Activated CD4-positive, alpha-beta memory T cell treated with anti-CD3 and anti-CD28 coated beads for 36 hours (primary cell): ENCODE results near the gene TNFAIP8L3. TPM values are rescaled to one million over a fixed set of nuclear protein-coding genes. Genes with fewer than 3 reads are reported as not detected.
A peak's percentile ranks its signal among the peaks of the same experiment; 100 is the strongest.

Experiments used
- CTCF ChIA-PET: fragments of 350-600 bp; sonication (Branson Sonifier 250); formaldehyde crosslinking; loops from one replicate; lab custom pipeline; 2021; ENCODE audit warnings: antibody characterized with exemption, inconsistent platforms; lab: Charles Lee
- POLR2A ChIA-PET: fragments of 350-600 bp; sonication (Branson Sonifier 250); formaldehyde crosslinking; loops from one replicate; lab custom pipeline; 2021; ENCODE audit warnings: antibody characterized with exemption; lab: Charles Lee
- DNase-seq: peaks from one replicate; pipeline ENCODE4 v3.0.0-alpha.2; 2020
- H3K27ac Mint-ChIP-seq: one replicate; pipeline ENCODE4 v1.8.0; 2021; ENCODE audit warnings: mixed read lengths
- H3K27me3 Mint-ChIP-seq: one replicate; pipeline ENCODE4 v1.8.0; 2021; ENCODE audit warnings: mixed read lengths
- H3K36me3 Mint-ChIP-seq: one replicate; pipeline ENCODE4 v1.8.0; 2021; ENCODE audit warnings: mixed read lengths
- H3K4me1 Mint-ChIP-seq: one replicate; pipeline ENCODE4 v1.8.0; 2021; ENCODE audit warnings: low read depth, mixed read lengths
- H3K4me3 Mint-ChIP-seq: one replicate; pipeline ENCODE4 v1.8.0; 2021; ENCODE audit warnings: mild to moderate bottlenecking, mixed read lengths
- H3K9me3 Mint-ChIP-seq: one replicate; pipeline ENCODE4 v1.8.0; 2021; ENCODE audit warnings: mixed read lengths
- intact Hi-C: fragments of 100-400 bp; cut with micrococcal nuclease; formaldehyde crosslinking; loops from one replicate; pipeline ENCODE4 v1.15.1; 2023
- total RNA-seq, 2 experiments: library from RNA; stranded (reverse); gene quantifications; one replicate each; pipeline ENCODE4 v1.2.3, GENCODE V29; 2021

Gene TNFAIP8L3
- total RNA-seq, 2 experiments from 2014 or later: 0.19 TPM; not detected in 1

DNA sequence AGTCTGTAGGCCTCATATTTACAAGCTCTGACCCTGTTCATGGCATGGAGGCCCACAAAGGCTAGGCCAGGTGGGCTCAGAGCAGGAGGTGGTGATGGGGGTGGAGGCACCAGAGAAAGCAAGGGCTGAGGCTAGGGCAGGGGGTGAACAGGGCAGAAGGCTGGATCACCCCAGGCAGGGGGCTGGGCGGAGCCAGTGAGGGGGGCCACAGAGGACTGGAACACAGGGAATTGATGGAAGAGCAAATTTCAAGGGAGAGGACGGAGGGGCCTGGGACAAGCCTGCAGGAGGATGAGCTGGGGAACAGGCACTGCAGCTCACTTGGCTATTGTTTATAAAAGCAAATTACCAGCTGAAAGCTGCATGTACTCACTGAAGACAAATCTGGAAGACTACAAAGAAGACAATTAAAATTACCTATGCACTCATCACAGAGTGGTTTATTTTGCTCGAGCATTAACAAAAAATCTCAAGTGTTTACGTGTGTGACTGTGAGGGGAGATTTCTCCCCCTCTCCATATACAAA, 11.0 kb downstream of the TNFAIP8L3 start:
- no peak for DNase-seq
- Mint-ChIP-seq H3K36me3 (no peaks in the 10 kb centered on the region), H3K9me3 (no peaks in the 10 kb centered on the region), H3K4me3 (no peak overlapping the region), H3K27me3 (peaks cover 5% of the 10 kb centered on the region), H3K27ac (no peak overlapping the region), H3K4me1 (no peaks in the 10 kb centered on the region)
- intact Hi-C loops: no loop called here
- ChIA-PET POLR2A (no interaction called here), CTCF (no interaction called here)

GRCh38 chr15:51082246-51082645, 12.5 kb downstream of the TNFAIP8L3 start:
- no peak overlapping the region for H3K27ac Mint-ChIP-seq
- no peak overlapping the region for H3K4me3 Mint-ChIP-seq
- H3K9me3 Mint-ChIP-seq: no peaks in the 10 kb centered on the region
- DNase-seq: no peak
- no peaks in the 10 kb centered on the region for H3K36me3 Mint-ChIP-seq
- intact Hi-C loops: no loop called here
- CTCF ChIA-PET: interaction anchor here (0.7 kb wide), 1 partner anchor 12 kb away, joined by 3 read pairs; no protein-coding TSS in a partner anchor
- H3K4me1 Mint-ChIP-seq: peaks cover 6% of the 10 kb centered on the region
- peaks cover 7% of the 10 kb centered on the region for H3K27me3 Mint-ChIP-seq
- POLR2A ChIA-PET: no interaction called here

GRCh38 chr15:51080286-51080685, 14.4 kb downstream of the TNFAIP8L3 start:
- H3K4me1 Mint-ChIP-seq: peaks cover 13% of the 10 kb centered on the region
- no peaks in the 10 kb centered on the region for H3K36me3 Mint-ChIP-seq
- no peak for DNase-seq
- no peak overlapping the region for H3K27ac Mint-ChIP-seq
- intact Hi-C loops: no loop called here
- ChIA-PET CTCF (no interaction called here), POLR2A (no interaction called here)
- H3K27me3 Mint-ChIP-seq: peaks cover 10% of the 10 kb centered on the region
- H3K4me3 Mint-ChIP-seq: no peak overlapping the region
- no peaks in the 10 kb centered on the region for H3K9me3 Mint-ChIP-seq

DNA sequence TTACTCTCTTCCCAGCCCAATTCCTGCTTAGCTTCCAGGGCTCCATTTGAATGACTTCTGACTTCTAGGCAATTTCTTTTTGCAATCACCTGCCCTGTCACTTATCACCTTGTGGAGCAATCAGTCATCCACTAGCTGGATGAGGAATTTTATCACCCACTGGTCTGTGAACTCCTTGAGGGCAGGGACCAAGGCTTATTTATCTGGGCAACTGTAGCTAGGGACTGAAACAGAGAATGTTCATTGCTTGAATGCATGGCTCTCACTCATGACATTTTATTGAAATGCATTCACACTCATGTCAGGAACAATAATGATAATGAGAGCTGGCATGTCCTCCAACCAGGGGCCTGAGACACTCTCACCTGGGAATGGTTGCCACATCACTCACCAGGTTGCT, 15.5 kb downstream of the TNFAIP8L3 start:
- ChIA-PET POLR2A (no interaction called here), CTCF (no interaction called here)
- DNase-seq: no peak
- intact Hi-C loops: no loop called here
- Mint-ChIP-seq H3K4me3 (no peak overlapping the region), H3K27ac (no peak overlapping the region), H3K4me1 (peaks cover 13% of the 10 kb centered on the region), H3K9me3 (no peaks in the 10 kb centered on the region), H3K36me3 (no peaks in the 10 kb centered on the region), H3K27me3 (peaks cover 10% of the 10 kb centered on the region)

- no peaks in the 10 kb centered on the region for H3K9me3 Mint-ChIP-seq
- CTCF ChIA-PET: interaction anchor here (0.7 kb wide), 1 partner anchor 253 kb away, joined by 3 read pairs; no protein-coding TSS in a partner anchor
- intact Hi-C loops: no loop called here
- H3K27ac Mint-ChIP-seq: peak overlapping the region; percentile 56
- H3K4me3 Mint-ChIP-seq: no peak overlapping the region
- peaks cover 10% of the 10 kb centered on the region for H3K27me3 Mint-ChIP-seq
- no peaks in the 10 kb centered on the region for H3K36me3 Mint-ChIP-seq
- H3K4me1 Mint-ChIP-seq: peaks cover 13% of the 10 kb centered on the region
- POLR2A ChIA-PET: no interaction called here
- peak; percentile 82 for DNase-seq
These were observed 17.2 kb downstream of the TNFAIP8L3 start for GRCh38 chr15:51077221-51078153.

DNA sequence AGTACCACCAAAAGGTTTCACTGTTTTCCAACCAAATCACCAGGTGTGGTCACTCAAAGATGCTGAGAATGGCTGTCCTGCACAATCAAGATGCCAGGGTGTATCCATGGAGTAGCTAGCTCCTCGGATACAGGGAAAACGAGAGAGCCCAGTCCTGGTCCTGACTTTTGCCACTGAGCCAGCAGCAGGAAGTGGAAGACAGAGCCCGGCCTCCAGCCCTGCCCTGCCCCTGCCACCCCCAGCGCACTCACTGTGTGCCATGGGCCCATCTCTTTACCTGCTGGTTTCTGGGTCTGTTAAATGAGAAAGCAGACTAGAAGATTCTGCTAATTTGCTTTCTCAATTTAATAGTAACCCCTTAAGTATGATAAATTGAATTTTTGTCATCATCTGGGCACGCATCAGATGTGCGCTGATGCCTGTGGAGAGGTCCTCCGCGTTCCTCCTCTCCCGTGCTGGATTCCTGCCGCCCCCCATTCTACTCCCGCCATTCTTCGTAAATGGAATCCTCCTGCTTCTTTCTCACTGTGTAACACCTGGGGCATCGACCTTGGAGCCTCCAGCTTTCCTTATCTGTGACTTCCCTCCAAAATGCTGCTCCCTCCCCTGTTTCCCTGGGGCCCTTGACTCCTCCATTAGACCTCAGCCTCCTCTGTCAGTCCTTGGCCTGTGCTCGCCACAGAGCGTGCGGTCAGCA, 18.0 kb downstream of the TNFAIP8L3 start:
- Mint-ChIP-seq H3K27me3 (peaks cover 10% of the 10 kb centered on the region), H3K36me3 (no peaks in the 10 kb centered on the region), H3K4me1 (peaks cover 13% of the 10 kb centered on the region), H3K27ac (peak overlapping the region; percentile 56), H3K4me3 (peak overlapping the region; percentile 27), H3K9me3 (no peaks in the 10 kb centered on the region)
- CTCF ChIA-PET: interaction anchor here (1.4 kb wide), 1 partner anchor 117 kb away, joined by 3 read pairs; no protein-coding TSS in a partner anchor
- intact Hi-C loops: no loop called here
- DNase-seq: no peak
- POLR2A ChIA-PET: no interaction called here

DNA sequence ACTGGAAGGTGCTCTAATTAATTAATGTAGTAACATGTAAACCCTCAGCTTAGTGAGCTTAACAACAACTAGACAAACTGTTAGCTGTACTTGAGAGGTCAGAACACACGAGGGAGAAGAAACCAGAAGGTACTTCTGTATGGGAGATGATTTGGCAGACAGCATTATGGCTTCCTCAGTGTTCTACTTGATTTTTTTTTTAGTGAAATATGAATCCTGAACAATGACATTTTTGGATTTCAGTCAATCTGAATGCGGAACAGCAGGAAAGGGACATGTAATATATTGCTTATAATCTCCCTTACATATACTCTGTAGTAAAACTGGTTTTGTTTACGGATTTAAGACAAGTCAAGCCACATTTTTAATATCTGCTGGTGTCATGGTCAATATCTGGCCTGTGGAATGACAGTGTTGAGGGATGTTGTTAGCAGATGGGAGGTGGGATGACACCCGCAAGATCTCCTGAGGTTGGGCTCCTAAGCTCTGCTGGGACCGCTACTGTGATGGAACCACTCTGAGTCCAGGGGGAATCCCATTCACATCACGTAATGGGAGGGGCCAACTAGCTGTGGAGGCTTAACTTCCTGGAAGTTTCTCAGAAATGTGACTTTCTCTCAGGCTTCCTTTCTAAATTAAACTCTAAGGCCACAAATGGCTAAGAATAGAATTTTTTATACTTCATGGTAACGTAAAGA, 18.7 kb downstream of the TNFAIP8L3 start:
- peak; percentile 54 for DNase-seq
- POLR2A ChIA-PET: no interaction called here
- intact Hi-C loops: no loop called here

GRCh38 chr15:51075364-51075763, 19.3 kb downstream of the TNFAIP8L3 start:
- ChIA-PET CTCF (interaction anchor here (1.4 kb wide), 1 partner anchor 118 kb away, joined by 3 read pairs; no protein-coding TSS in a partner anchor), POLR2A (no interaction called here)
- intact Hi-C loops: no loop called here

More for the DNA sequence above, 18.7 kb downstream of the TNFAIP8L3 start:
- CTCF ChIA-PET: interaction anchor here (1.4 kb wide), 1 partner anchor 117 kb away, joined by 3 read pairs; no protein-coding TSS in a partner anchor
- Mint-ChIP-seq H3K36me3 (no peaks in the 10 kb centered on the region), H3K9me3 (no peaks in the 10 kb centered on the region), H3K27me3 (peaks cover 10% of the 10 kb centered on the region), H3K4me1 (peaks cover 15% of the 10 kb centered on the region), H3K4me3 (no peak overlapping the region), H3K27ac (no peak overlapping the region)

DNA sequence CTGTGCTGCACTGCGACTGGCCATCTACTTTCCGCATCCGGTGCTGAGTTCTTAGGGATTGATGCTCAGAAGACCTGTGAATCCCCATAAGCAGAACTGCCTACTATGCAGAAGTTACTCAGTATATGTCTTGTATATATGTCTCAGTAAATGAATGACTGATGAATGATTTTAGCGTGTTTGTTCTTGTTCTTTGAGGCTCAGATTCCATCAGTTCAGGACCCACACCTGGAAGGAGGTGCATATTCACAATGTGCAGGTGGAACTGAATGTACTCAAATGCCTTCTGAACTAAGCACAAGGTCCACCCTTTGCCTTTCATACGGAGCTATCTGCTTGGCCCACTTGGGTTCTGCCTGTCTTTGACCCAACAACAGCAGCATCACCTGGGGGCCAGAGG, 19.8 kb downstream of the TNFAIP8L3 start:
- ChIA-PET CTCF (no interaction called here), POLR2A (no interaction called here)
- Mint-ChIP-seq H3K9me3 (no peaks in the 10 kb centered on the region), H3K36me3 (no peaks in the 10 kb centered on the region), H3K4me1 (peaks cover 15% of the 10 kb centered on the region), H3K27me3 (peaks cover 10% of the 10 kb centered on the region), H3K4me3 (no peak overlapping the region), H3K27ac (no peak overlapping the region)
- no peak for DNase-seq
- intact Hi-C loops: no loop called here

More at GRCh38 chr15:51075364-51075763, 19.3 kb downstream of the TNFAIP8L3 start:
- Mint-ChIP-seq H3K4me3 (no peak overlapping the region), H3K27me3 (peaks cover 10% of the 10 kb centered on the region), H3K27ac (no peak overlapping the region), H3K36me3 (no peaks in the 10 kb centered on the region), H3K4me1 (peaks cover 15% of the 10 kb centered on the region), H3K9me3 (no peaks in the 10 kb centered on the region)
- DNase-seq: no peak

GRCh38 chr15:51071578-51071977, 23.1 kb downstream of the TNFAIP8L3 start:
- no peak overlapping the region for H3K27ac Mint-ChIP-seq
- POLR2A ChIA-PET: no interaction called here

DNA sequence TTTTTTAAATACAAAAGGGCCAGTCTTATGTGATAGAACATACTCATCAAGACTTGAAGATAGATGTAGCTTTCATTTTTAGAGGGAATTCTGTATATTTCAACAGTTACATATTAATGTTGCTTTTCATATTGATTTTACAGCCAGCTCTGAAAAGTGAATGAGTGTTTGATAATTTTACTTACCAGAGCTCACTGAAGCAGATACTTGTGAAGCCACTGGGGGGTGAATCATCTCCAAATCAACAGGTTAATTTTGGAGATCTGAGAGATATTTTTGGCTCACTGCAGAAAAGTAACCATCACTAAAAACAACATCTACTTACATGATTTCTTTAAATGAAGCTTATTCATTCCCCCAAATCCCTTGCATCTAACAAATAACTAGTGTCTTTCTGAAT, 24.7 kb downstream of the TNFAIP8L3 start:
- Mint-ChIP-seq H3K4me1 (peaks cover 2% of the 10 kb centered on the region), H3K9me3 (no peaks in the 10 kb centered on the region), H3K27ac (no peak overlapping the region), H3K27me3 (peaks cover 7% of the 10 kb centered on the region), H3K4me3 (no peak overlapping the region), H3K36me3 (no peaks in the 10 kb centered on the region)
- no peak for DNase-seq
- CTCF ChIA-PET: interaction anchor here (1.1 kb wide), 1 partner anchor 13 kb away, joined by 3 read pairs; no protein-coding TSS in a partner anchor
- intact Hi-C loops: no loop called here
- POLR2A ChIA-PET: no interaction called here

More at GRCh38 chr15:51071578-51071977, 23.1 kb downstream of the TNFAIP8L3 start:
- no peak for DNase-seq
- intact Hi-C loops: no loop called here
- Mint-ChIP-seq H3K9me3 (no peaks in the 10 kb centered on the region), H3K4me3 (no peak overlapping the region), H3K4me1 (peaks cover 4% of the 10 kb centered on the region), H3K36me3 (no peaks in the 10 kb centered on the region), H3K27me3 (peaks cover 2% of the 10 kb centered on the region)
- CTCF ChIA-PET: no interaction called here
